Hepatic stellate cell (primary cell): ENCODE results near the gene MAPK9.

ENCODE experiments used
- DNase-seq: peaks from one replicate; pipeline ENCODE4 v3.0.0; 2011; ENCODE audit warnings: low spot score

Gene MAPK9

DNA sequence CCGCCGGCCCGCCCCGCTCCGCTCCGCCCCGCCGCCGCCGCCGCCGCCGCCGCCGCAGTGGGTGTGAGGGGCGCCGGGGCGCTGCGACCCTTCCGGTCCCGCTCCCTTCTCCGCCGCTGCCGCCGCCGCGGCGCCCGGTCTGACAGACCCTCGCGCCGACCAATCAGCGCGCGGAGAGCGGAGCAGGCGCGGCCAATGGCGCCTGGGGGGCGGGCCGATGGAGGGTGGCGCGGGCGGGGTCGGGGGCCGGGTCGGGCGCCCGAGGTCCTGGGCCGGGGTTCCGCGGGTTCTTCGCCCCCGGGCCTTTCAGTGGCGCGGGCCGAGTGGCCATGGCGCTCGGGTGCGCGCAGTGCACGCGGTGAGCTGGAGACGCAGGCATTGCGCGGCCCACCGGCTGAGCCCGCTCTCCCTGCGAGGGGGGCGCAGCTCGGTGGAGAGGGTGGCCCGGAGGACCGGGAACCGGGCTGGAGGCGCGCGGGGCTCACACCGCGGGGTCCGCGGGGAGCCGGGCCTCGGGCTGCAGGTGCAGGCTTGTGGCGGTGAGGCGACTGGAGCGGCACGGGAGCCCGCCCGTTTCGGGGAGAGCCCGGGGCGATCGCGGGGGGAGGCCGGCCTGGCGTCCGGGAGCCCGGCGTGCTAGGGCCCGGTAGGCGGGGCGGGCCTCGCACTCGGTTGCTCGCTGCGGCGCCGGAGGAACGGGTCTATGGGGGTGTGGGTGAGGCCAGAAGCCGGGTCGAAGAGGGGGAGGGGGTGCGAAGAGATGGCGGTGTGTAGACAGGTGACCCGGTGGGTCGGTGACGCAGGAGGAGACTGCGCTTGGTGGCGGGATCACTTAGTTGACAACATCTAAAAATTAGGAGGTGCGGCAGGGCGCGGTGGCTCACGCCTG, at the start of gene MAPK9:
MAPK9 (minus strand) TSS at position 141 of the 889 bp plus-strand sequence. CDS start 11,522 bp downstream, outside the sequence.
- DNase-seq, result peak; percentile 94

DNA sequence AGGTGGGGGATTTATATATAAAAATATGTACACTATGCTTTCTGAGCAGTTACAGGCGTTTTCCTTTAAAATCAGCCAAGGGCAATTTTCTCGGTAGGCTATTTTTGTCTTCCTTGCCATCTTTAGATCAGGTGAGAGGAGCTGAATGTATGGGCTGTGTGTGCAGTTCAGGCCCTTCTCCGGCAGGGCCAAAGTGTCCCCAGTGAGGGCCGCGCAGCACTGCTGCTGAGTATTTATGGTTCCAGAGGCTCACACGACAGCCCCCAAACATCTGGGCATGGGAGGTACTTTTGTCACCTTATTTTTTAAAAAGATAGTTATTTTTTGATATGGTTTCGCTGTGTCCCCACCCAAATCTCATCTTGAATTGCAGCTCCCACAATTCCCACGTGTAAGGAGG, 49.7 kb upstream of the MAPK9 start:
- no peak for DNase-seq

DNA sequence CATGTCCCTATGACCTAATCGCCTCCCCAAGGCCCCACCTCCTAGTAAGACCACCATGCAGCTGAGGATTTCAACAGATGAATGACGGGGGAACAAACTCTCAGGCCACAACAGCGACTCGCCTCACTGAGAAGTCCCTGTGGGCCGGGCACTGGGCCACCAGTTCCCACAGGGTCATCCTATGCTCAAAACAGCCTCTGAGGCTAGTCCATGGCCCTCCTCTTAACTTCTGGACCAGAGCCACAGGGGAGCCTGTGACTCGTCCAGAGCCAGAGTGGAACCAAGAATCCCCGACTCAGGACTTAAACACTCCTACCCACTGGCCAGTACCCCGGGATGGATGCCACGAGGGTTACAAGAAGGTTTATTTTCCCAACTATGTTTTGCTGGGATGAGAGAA, 49.0 kb upstream of the MAPK9 start:
- no peak for DNase-seq

DNA sequence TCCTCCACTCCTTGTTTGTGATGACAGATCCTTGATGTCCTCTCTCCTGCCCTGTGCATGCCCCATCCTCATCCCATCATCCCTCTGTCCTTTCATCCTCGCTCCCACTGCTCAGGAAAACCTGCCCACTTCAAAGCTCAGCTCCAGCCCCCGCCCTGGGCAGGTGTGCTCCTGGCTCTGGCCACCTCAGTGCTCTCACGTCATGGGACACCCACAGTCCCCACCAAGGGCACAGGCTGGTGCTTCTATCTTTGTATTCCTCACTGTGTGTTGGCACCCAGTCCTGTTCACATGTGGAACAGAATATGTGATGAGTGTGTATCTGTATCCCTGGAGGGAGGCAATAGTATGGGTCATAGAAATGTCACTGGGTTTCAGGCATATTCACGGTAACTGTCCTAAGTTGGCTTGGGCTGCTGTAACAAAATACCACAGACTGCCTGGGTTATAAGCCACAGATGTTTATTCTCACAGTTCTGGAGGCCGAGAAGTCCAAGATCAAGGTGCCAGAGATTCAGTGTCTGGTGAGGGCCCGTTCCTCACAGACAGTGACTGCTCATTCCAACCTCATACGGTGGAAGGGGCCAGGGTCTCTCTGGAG, 47.8 kb upstream of the MAPK9 start:
- DNase-seq, result no peak

DNA sequence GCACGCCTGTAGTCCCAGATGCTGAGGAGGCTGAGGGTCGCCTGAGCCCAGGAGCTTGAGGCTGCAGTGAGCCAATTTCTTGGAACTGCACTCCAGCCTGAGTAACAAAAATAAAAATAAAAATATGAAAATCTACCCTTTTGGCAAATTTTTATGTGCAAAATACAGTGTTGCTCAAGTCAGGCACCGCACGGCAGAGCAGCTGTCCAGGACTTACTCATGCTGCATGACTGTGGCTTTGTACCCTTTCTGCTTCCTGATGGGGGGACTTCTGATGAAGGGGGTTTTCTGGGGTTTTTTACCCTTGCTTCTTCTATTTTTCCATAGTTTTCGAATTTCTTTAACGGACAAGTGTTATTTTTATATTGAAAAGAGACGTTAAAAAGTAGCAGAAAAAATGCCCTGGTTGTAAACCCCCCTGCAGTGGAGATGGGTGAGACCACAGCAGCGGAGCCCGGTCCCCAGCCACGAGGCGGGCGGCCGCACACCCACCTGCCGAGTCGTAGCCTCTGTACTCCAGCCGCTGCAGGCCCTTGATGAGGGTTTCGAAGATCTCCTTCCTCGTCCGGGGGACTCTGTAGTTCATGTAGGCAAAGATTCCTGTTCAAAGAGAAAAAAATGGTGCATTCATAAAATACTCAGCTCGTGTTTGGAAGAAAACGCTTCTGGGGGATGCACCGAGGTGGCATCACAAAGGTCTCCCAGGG, 46.3 kb upstream of the MAPK9 start:
- no peak for DNase-seq

DNA sequence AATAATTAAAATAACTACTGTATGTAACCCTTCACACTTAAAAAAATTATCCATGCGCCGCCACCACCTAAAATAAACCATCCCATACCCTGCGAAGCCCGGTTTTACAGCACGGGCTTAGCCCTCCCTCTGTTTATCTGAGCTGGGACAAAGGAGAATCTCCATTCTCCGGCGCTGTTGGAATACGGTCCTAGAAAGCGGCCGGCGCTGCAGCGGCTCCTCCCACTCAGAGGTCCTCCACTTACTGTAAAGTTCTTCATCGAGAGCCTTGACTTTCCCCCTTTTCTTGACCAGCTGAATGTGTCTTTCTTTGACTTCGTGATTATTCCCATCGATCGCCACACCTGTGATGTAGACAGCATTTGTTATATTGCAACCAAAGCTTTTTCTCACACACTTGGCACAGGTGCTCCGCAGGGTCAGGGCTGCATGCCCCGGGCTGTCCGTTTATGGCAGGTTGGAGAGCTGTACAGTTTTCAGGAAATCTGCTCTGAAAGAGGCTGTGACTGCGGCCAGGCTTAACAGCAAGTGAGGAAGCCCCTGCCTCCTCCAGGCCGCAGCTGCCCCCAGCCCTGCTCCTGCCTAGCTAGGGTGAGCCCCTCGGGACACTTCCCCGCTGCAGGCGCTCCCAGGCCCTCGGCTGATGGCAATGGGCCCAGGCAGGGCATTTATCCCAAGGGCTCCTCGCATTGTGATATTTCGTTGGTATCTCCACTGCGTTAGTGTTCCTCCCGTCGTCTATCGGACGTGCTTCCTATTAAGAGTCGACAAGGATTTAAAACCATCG, 44.5 kb upstream of the MAPK9 start:
- no peak for DNase-seq

DNA sequence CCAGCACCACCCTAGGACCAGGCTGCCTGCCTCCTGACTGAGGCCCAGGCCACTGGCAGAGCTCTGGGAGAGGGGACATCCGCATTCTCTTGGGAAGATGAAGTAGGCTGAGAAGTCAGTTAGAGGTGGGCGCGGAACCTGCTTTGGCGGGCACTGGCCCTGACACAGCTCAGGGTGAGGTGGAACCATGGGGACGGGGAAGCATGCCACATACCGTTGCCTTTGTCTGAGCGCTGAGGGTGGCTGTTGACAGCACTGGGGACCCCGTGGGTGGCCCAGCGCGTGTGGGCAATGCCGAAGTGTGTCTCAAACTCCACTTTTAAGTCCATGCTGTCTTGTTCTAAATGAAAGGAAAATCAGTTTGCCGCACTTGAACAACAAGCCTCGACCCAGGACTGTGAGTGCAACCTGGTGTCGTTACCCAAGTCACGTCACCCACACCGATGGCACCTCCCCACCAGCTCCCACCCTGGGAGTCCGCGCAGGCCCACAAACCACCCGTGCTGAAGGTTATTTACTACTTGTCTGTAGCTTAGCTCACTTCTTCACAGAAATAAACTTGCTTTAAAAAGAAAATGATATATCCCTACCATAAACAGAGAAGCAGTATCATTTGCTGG, 43.8 kb upstream of the MAPK9 start:
- no peak for DNase-seq

DNA sequence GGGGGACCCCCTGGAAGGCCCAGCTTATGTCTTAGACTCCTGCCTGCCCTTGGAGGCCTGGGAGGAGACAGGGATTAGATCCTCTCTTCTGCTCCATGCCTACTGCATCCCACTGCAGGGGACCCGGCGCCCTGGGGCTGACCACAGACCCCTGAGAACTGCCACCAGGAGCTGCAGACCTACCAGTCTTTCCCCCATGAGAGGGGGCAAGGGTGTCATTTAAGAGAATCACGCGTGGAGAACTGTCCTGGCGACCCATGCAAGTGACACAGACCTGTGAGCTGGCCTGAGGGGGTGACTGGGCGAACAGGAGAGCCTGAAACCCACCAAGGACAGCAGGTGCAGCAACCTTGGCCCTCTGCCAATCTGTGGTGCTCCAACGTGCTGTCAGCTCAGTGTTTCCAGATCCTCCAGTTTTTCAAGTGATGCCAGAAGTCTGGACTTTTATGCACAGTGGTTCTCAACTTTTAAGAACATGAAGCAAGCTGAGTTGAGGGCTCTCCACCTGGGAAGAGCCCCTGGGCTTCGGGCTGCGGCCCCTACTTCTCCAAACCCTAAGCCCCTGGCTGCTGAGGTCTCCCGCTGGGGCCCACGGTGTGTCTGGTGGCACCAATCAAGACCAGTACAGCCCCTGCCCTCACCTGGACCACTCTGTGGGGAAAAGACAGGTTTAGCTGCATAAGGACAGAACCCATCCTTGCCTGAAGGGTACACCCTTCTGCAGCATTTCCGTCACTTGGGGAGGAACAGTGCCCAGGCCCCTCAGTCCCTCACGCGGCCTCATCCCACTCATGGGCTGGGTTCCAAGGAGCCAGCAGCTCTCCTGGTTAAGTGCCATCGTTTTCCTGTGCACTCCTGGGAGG, 43.1 kb upstream of the MAPK9 start:
- DNase-seq, result no peak

DNA sequence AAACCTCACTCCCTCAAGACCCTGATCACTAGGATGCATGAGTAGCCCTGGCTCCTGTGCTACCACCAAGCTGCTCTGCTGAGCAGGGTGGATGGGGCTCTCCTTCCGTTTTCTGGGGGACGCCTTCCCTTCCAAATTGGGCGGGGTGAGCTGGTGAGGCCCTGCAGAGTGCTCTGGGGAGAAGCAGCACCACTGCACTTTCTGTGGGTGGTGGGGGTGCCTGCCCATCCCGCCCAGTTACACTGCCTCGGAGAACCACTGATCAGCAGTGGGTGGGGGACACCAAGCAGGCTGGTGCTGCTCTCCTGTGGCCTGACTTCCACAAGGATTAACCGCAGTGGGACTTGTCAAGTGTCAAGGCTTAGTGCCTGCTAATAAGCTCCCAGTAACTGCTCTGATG, 42.3 kb upstream of the MAPK9 start:
- DNase-seq, result no peak

DNA sequence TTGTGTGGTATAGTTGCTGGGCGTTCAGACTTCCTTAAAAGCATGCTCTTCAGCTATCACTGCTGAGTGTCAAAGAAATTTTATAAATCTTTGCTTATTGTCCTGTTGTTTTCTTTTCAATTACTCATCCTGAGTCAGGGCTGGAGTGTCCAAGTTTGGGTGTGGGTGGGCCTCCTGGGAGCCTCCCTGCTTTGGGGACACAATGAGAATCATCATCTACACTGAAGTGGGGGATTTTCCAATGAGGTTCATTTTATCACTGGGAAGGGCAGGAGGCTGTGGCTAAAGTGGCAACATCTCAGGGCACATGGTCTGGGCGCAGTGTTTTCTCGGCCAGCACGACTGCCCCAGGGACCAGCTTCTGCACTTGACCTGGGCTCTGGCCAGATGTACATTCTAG, 41.8 kb upstream of the MAPK9 start:
- DNase-seq, result peak; percentile 60

DNA sequence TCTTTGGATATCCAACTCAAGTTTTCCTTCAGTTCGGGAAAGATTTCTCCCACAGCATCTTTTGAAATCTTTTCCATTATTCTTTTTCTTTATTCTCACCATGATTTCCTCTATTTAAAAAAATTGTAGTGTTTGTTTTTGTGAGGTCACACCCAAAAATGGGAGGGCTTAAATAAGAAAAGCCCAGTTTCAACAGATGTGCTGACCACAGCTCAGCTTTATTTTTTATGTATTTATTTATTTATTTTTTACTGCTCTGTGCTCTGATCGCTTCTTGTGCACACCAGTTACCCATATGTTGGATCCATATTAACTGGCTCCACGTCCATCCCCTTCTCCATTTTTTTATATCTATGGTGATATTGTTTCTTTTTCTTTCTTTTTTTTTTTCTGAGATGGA, 41.0 kb upstream of the MAPK9 start:
- no peak for DNase-seq

DNA sequence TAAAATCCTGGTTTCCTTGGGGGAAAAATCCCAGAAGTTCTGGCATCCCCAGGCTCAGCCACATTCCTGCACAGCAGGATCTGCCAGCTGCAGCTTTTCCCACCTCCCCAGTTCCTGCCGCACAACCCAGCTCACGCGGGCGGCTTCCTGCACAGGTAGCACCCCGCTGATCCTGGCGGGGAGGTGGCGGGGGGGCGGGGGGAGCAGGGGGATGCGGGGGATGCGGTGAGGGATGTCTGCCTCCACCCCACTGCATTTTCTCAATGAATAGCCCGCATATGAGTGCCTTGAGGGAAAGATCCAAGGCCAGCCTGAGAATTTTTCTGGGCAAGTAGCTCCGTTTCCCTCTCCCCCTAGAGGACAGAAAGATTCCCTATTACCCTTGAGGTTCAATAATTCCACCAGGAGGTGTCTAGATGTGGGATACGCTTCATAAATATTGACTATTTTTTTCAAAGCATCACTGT, 40.2 kb upstream of the MAPK9 start:
- DNase-seq, result no peak

DNA sequence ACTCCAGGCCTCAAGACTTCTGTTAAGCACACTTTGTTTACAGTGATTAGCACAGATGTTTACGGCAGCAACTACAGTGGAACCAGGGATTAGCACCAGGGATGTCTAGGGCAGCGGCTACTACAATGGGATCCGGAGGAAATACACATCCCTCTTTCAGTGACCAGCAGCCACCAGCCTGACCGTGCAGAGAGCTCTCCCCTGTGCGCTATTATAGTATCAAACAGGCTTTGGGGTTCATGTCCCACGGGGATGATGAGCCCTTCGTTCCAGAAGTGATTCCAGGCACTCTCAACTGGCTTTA, 39.7 kb upstream of the MAPK9 start:
- DNase-seq, result no peak

DNA sequence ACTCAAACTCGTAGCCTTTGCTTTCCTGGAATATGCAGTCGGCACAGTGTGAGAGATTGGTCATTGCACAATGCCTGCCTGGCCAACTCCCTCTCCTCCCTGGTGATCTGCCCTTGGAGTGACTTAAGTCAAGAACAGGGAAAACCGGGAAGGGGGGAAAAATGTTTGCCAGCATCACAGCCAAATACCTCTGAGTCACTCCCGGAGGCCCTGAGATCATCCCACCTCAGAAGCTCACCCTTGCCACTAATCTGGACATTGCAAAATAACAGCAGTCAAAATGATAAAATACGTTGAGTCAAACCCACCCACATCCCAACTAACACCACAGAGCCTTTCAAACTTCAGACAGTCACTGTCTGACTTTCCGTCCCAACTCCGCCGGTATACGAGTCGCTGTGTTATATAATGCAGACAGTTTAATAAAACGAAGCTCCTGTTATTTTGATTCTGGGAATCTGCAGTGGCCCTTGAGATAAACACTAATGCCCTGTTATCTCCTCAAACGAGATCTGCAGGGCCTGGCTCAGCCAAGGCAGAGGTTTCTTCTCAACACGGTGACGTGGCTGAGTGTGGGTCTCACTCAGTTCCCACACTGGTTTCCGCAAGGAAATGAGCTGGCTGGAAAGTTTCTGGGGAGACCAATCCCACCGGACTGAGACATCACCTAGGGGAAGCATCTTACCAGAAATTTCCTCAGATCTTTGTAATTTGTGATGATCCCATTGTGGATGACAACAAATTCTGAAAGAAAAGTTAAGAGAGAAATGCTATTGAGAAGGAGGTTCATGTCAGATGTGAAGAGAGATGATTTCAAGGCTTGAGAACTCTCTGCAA, 39.1 kb upstream of the MAPK9 start:
- DNase-seq, result peak; percentile 57

DNA sequence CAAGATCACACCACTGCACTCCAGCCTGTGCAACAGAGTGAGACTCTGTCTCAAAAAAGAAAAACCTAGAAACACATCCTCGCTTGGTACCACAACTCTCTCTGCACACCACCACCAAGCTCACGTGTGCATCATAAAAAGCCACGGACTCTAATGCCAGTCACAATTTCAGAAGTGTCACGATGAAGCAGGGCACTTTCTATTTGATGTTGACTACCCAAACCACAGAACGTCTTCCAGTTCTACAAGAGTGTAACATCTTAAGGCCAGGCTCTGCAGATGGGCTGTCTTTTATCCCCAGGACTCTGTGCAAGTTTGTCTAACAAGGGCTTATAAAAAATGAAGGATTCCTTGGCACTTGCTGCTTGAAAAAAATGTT, 38.4 kb upstream of the MAPK9 start:
- no peak for DNase-seq

DNA sequence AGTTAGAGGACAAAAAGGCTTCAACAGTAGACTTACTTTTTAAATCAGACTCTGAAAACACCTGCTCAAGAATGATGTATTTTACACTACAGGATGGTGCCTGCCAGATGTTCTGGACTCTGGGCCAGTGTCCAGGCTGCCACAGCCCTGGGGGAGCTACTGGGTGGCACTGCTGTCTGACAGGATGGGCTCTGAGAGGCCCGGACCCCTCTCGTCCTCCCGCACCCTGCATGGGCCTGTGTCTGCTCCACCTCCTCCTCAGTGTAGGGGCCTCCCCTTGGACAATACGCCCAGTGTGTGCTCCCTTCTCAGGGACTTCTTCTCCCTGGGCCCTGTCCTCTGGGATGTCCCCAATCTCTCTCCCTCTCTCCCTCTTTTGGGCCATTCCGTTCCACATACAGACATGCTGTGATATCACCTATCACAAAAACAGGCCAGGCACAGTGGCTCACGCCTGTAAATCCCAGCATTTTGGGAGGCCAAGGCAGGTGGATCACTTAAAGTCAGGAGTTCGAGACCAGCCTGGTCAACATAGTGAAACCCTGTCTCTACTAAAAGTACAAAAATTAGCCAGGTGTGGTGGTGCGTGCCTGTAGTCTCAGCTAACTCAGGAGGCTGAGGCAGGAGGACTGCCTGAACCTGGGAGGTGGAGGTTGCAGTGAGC, 37.9 kb upstream of the MAPK9 start:
- no peak for DNase-seq

DNA sequence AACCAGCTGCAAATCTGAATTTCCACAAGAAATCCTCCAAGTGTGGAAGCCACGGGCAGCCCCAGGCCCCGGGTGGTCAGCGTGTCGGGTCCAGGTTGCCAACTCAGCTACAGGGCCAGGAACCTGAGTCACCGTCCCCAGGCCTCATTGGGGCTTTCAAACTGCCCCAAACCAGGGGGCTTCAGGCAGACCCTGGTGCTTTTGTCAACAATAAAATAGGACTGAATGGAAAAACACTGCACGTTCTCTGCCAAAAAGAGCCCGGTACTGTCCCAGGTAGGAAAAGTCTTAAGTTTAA, 37.2 kb upstream of the MAPK9 start:
- no peak for DNase-seq

DNA sequence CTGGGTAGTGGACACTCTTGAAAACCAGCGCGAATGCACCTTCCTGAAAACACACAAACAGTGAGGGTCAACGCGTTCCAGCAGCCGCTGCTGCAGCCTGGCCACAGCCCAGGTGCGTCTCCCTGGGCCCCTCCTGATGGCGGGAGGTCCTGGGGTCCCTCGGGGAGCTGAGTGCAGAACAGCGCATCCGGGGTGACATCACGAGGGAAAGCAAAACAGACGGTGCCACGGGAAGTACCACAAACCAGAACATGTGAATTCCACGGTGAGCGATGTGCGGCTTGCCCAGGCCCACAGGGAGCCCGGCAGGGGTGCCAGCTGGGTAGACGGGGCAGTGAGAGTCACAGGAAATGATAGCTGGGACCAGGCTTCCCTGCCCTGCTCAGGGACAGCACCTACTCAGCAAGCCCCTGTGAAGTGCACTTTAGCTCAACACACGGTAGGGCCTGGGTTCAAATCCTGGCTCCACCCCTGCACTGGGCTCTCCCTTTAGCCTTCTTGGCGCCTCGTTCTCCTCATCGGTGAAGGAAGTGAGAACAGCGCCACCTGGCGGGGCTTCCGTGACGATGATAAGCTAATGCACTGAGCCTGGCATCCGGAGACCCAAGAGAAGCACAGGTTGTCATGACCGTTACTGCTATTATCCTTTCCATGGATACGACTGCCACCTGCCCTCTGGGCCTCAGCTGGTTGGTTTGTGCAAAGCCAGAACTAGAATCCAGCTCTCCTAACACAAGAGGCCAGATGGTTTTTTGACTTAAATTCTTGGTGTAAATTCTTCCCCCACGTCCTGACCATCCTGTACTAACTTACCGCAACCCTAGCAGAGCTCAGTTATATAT, 36.6 kb upstream of the MAPK9 start:
- peak; percentile 64 for DNase-seq
